MCF 10A (cell line): ENCODE measurements around the gene THADA. TPM values are rescaled to one million over a fixed set of nuclear protein-coding genes. Genes with fewer than 3 reads are reported as not detected.

Source experiments
- BruUV-seq: library from RNA; stranded (reverse); fragments of 400-500 nt; replicated peaks from 2 replicates; lab custom pipeline; 2021; lab: Mats Ljungman, UMichigan
- CTCF ChIA-PET: fragments of 300-600 bp; sonication (Branson Sonifier 250); formaldehyde crosslinking; extraction: SDS; loops from one replicate; lab custom pipeline; 2021; ENCODE audit warnings: antibody characterized with exemption, inconsistent platforms; lab: Yijun Ruan, JAX
- POLR2A ChIA-PET: fragments of 300-600, 350-650 bp; sonication (Branson Sonifier 250); formaldehyde crosslinking; extraction: SDS; loops from one replicate; lab custom pipeline; 2020; ENCODE audit warnings: antibody characterized with exemption, inconsistent platforms; lab: Yijun Ruan, JAX
- DNase-seq: peaks from one replicate; pipeline ENCODE4 v3.0.0-alpha.2; 2018; ENCODE audit not compliant: unreplicated experiment
- H3K27ac Mint-ChIP-seq: one replicate; pipeline ENCODE4 v1.8.0; 2022; ENCODE audit warnings: mild to moderate bottlenecking, low read depth, mixed read lengths; ENCODE audit not compliant: unreplicated experiment
- H3K27me3 Mint-ChIP-seq: one replicate; pipeline ENCODE4 v1.8.0; 2022; ENCODE audit warnings: mixed read lengths; ENCODE audit not compliant: insufficient read depth, unreplicated experiment
- H3K36me3 Mint-ChIP-seq: one replicate; pipeline ENCODE4 v1.8.0; 2022; ENCODE audit warnings: mild to moderate bottlenecking, moderate library complexity, mixed read lengths; ENCODE audit not compliant: insufficient read depth, unreplicated experiment
- H3K4me1 Mint-ChIP-seq: one replicate; pipeline ENCODE4 v1.8.0; 2022; ENCODE audit warnings: mixed read lengths; ENCODE audit not compliant: insufficient read depth, unreplicated experiment
- H3K4me3 Mint-ChIP-seq: one replicate; pipeline ENCODE4 v1.8.0; 2022; ENCODE audit warnings: mild to moderate bottlenecking, moderate library complexity, mixed read lengths; ENCODE audit not compliant: unreplicated experiment
- H3K9me3 Mint-ChIP-seq: one replicate; pipeline ENCODE4 v1.8.0; 2022; ENCODE audit warnings: mixed read lengths; ENCODE audit not compliant: unreplicated experiment
- CTCF ChIP-seq: fragments of 200-600 bp; IDR thresholded peaks from one replicate; pipeline ENCODE4 v1.8.0; 2022; ENCODE audit warnings: antibody characterized with exemption, mild to moderate bottlenecking; ENCODE audit not compliant: unreplicated experiment
- intact Hi-C: fragments of 100-400 bp; cut with micrococcal nuclease; formaldehyde crosslinking; loops from 2 replicates; pipeline ENCODE4 v1.14.1; 2022
- total RNA-seq: library from RNA; stranded (reverse); gene quantifications from 2 replicates; pipeline ENCODE4 v1.2.3, GENCODE V29; 2022

THADA gene
- total RNA-seq, 1 experiment from 2014 or later: 49.8 TPM

GRCh38 chr2:43508209-43508608, 87.6 kb downstream of the THADA start:
- H3K36me3 Mint-ChIP-seq: peaks cover 27% of the 10 kb centered on the region

GRCh38 chr2:43507137-43507536, 88.7 kb downstream of the THADA start:
- no peaks in the 10 kb centered on the region for H3K27me3 Mint-ChIP-seq
- POLR2A ChIA-PET: interaction anchor here (0.9 to 2.3 kb wide), 6 partner anchors 10 to 279 kb away, joined by 3 to 8 read pairs (median 4); no protein-coding TSS in a partner anchor
- TF ChIP-seq CTCF: no peak
- CTCF ChIA-PET: interaction anchor here (1.1 kb wide), 1 partner anchor 282 kb away, joined by 3 read pairs; no protein-coding TSS in a partner anchor
- H3K36me3 Mint-ChIP-seq: peaks cover 31% of the 10 kb centered on the region
- peak overlapping the region; percentile 89 for H3K27ac Mint-ChIP-seq
- no TSS peak for BruUV-seq
- no peak overlapping the region for H3K4me3 Mint-ChIP-seq
- intact Hi-C loops: no loop called here
- no peaks in the 10 kb centered on the region for H3K9me3 Mint-ChIP-seq
- DNase-seq: peak; percentile 42
- peaks cover 17% of the 10 kb centered on the region for H3K4me1 Mint-ChIP-seq

More at GRCh38 chr2:43508209-43508608, 87.6 kb downstream of the THADA start:
- Mint-ChIP-seq H3K9me3 (no peaks in the 10 kb centered on the region), H3K27ac (no peak overlapping the region), H3K4me1 (peaks cover 17% of the 10 kb centered on the region), H3K4me3 (no peak overlapping the region), H3K27me3 (no peaks in the 10 kb centered on the region)
- BruUV-seq: no TSS peak
- POLR2A ChIA-PET: interaction anchor here (2.3 kb wide), 1 partner anchor 34 kb away, joined by 7 read pairs; no protein-coding TSS in a partner anchor
- DNase-seq: no peak
- no peak for TF ChIP-seq CTCF
- intact Hi-C loops: no loop called here
- CTCF ChIA-PET: interaction anchor here (1.2 kb wide), 1 partner anchor 52 kb away, joined by 3 read pairs; no protein-coding TSS in a partner anchor

GRCh38 chr2:43495727-43496126, 100.1 kb downstream of the THADA start:
- CTCF ChIA-PET: no interaction called here
- POLR2A ChIA-PET: interaction anchor here (1.9 to 7.7 kb wide), 2 partner anchors 23 to 44 kb away, joined by 9 to 50 read pairs; no protein-coding TSS in a partner anchor
- H3K27ac Mint-ChIP-seq: peak overlapping the region; percentile 77
- peak; percentile 70 for DNase-seq
- no peaks in the 10 kb centered on the region for H3K9me3 Mint-ChIP-seq
- peaks cover 14% of the 10 kb centered on the region for H3K36me3 Mint-ChIP-seq
- H3K4me3 Mint-ChIP-seq: no peak overlapping the region
- H3K27me3 Mint-ChIP-seq: no peaks in the 10 kb centered on the region
- intact Hi-C loops: no loop called here
- TF ChIP-seq CTCF: no peak
- peaks cover 28% of the 10 kb centered on the region for H3K4me1 Mint-ChIP-seq
- BruUV-seq: no TSS peak

DNA sequence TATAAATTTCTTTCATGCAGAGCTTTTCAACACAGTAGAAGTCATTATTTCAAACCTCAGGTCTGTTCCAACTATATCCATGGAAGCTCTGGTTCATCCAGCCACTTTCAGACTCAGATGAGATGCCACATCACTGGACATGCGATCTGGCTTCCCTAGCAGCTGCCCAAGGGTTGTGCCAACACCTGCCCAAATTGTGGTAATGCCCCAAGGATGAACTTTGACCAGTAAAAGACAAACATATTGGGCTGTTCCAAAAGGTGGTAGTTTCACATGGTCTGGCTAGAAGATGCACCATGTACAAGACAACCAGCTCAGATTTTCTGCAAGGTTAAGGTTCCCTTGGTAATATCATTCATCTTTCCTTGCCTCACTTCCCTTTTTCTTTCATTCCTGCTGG, 101.9 kb downstream of the THADA start:
- CTCF ChIA-PET: interaction anchor here (0.6 to 1.5 kb wide), 5 partner anchors 10 to 547 kb away, joined by 3 to 5 read pairs (median 4); no protein-coding TSS in a partner anchor
- intact Hi-C loops: no loop called here
- peak overlapping the region; percentile 3 for H3K27ac Mint-ChIP-seq
- no TSS peak for BruUV-seq
- H3K36me3 Mint-ChIP-seq: peaks cover 11% of the 10 kb centered on the region
- H3K4me1 Mint-ChIP-seq: peaks cover 29% of the 10 kb centered on the region
- TF ChIP-seq CTCF: no peak
- DNase-seq: no peak
- no peaks in the 10 kb centered on the region for H3K9me3 Mint-ChIP-seq
- H3K4me3 Mint-ChIP-seq: no peak overlapping the region
- H3K27me3 Mint-ChIP-seq: no peaks in the 10 kb centered on the region
- POLR2A ChIA-PET: interaction anchor here (0.6 to 7.7 kb wide), 7 partner anchors 9 to 102 kb away, joined by 3 to 50 read pairs (median 4); partner anchors contain the start of gene THADA
